Stimulated activated CD8-positive, alpha-beta memory T cell treated with anti-CD3 and anti-CD28 coated beads, Interleukin-12 subunit alpha, Interleukin-12 subunit beta, amount 100 ng/mL, for 24 hours (primary cell): ENCODE data around the gene FAM219A.
A peak's percentile ranks its signal among the peaks of the same experiment; 100 is the strongest.

Experiments
- DNase-seq: peaks from one replicate; pipeline ENCODE4 v3.0.0-alpha.2; 2020; ENCODE audit errors: extremely low read depth

Gene FAM219A

GRCh38 chr9:34400686-34401602, 57.4 kb downstream of the FAM219A start:
- no peak for DNase-seq

- no peak for DNase-seq
These were observed 58.1 kb downstream of the FAM219A start for GRCh38 chr9:34400275-34400674.

GRCh38 chr9:34399729-34400128, 58.6 kb downstream of the FAM219A start:
- no peak for DNase-seq

- DNase-seq, result no peak
These were observed 59.5 kb downstream of the FAM219A start for GRCh38 chr9:34398875-34399274.

- no peak for DNase-seq
These were observed 61.8 kb downstream of the FAM219A start for GRCh38 chr9:34396276-34397214.

GRCh38 chr9:34392511-34392910, 65.9 kb downstream of the FAM219A start:
- no peak for DNase-seq

- DNase-seq, result no peak
These were observed 71.1 kb downstream of the FAM219A start for GRCh38 chr9:34387239-34387638.

- no peak for DNase-seq
These were observed 71.7 kb downstream of the FAM219A start for GRCh38 chr9:34386656-34387055.

- no peak for DNase-seq
These were observed 72.7 kb downstream of the FAM219A start for GRCh38 chr9:34385561-34386230.

- no peak for DNase-seq
These were observed 73.8 kb downstream of the FAM219A start for GRCh38 chr9:34384368-34385165.

GRCh38 chr9:34383904-34384303, 74.5 kb downstream of the FAM219A start:
- no peak for DNase-seq

- no peak for DNase-seq
These were observed 75.5 kb downstream of the FAM219A start for GRCh38 chr9:34382879-34383278.

GRCh38 chr9:34382054-34382453, 76.3 kb downstream of the FAM219A start:
- DNase-seq, result no peak

GRCh38 chr9:34381323-34381722, 77.0 kb downstream of the FAM219A start:
- no peak for DNase-seq

- no peak for DNase-seq
These were observed 77.7 kb downstream of the FAM219A start for GRCh38 chr9:34380511-34381315.

- no peak for DNase-seq
These were observed 78.3 kb downstream of the FAM219A start for GRCh38 chr9:34380034-34380510.

- peak; percentile 69 for DNase-seq
These were observed 78.9 kb downstream of the FAM219A start for GRCh38 chr9:34379334-34380033.

- no peak for DNase-seq
These were observed 79.9 kb downstream of the FAM219A start for GRCh38 chr9:34378376-34379060.

GRCh38 chr9:34377404-34377746, 81.0 kb downstream of the FAM219A start:
- no peak for DNase-seq
